Inflammatory macrophage (primary cell): ENCODE measurements around the gene CCT5.
A peak's percentile ranks its signal among the peaks of the same experiment; 100 is the strongest.
"Not testable (repeated sequence)": the region's sequence is repeated elsewhere in the genome, so short reads cannot be mapped to it uniquely, and the experiment has no call there.

Source experiments
- DNase-seq, 2 donors: peaks; one replicate each; pipeline ENCODE4 v3.0.0-alpha.2; 2020 to 2022

The CCT5 gene

GRCh38 chr5:10247217-10247616, 2.9 kb upstream of the CCT5 start:
- DNase-seq: not testable (repeated sequence)

GRCh38 chr5:10248378-10249260, 1.5 kb upstream of the CCT5 start:
- no peak for DNase-seq

GRCh38 chr5:10250806-10251276, 761 bp downstream of the CCT5 start:
- DNase-seq: peak in 1 of 2 donors; percentile 17

- peak; percentile 36 to 42 for DNase-seq
Measured at GRCh38 chr5:10251405-10251804, 1.3 kb downstream of the CCT5 start.

- no peak for DNase-seq
Measured at GRCh38 chr5:10253390-10253789, 3.3 kb downstream of the CCT5 start.

- no peak for DNase-seq
Measured at GRCh38 chr5:10254686-10255085, 4.6 kb downstream of the CCT5 start.

- no peak for DNase-seq
Measured at GRCh38 chr5:10257870-10258269, 7.8 kb downstream of the CCT5 start.

- DNase-seq: no peak
Measured at GRCh38 chr5:10259899-10260298, 9.8 kb downstream of the CCT5 start.

- DNase-seq: no peak
Measured at GRCh38 chr5:10261065-10261464, 11.0 kb downstream of the CCT5 start.

- DNase-seq: no peak
Measured at GRCh38 chr5:10262121-10262774, 12.2 kb downstream of the CCT5 start.

- DNase-seq: no peak
Measured at GRCh38 chr5:10262995-10263394, 12.9 kb downstream of the CCT5 start.

GRCh38 chr5:10264604-10265003, 14.5 kb downstream of the CCT5 start:
- peak; percentile 53 to 87 for DNase-seq

- DNase-seq: no peak
Measured at GRCh38 chr5:10265245-10266109, 15.4 kb downstream of the CCT5 start.

- peak; percentile 17 to 80 for DNase-seq
Measured at GRCh38 chr5:10266137-10266536, 16.1 kb downstream of the CCT5 start.

- no peak for DNase-seq
Measured at GRCh38 chr5:10266839-10267238, 16.8 kb downstream of the CCT5 start.

GRCh38 chr5:10268100-10268499, 18.0 kb downstream of the CCT5 start:
- DNase-seq: no peak

GRCh38 chr5:10272053-10272874, 22.2 kb downstream of the CCT5 start:
- DNase-seq: no peak

- DNase-seq: not testable (repeated sequence)
Measured at GRCh38 chr5:10272875-10273209, 22.8 kb downstream of the CCT5 start.

GRCh38 chr5:10275460-10275859, 25.4 kb downstream of the CCT5 start:
- no peak for DNase-seq

GRCh38 chr5:10275991-10276390, 25.9 kb downstream of the CCT5 start:
- no peak for DNase-seq

- DNase-seq: no peak
Measured at GRCh38 chr5:10276691-10277090, 26.6 kb downstream of the CCT5 start.
